DND-41 (cell line): Measurements from ENCODE around the gene MAB21L4.

Source experiments
- ATAC-seq: fragments of 200-7000 bp; cut with Tn5 transposase; 3 replicates; pipeline ENCODE4 v1.9.1; 2021; ENCODE audit warnings: low read depth; ENCODE audit not compliant: insufficient read depth
- DNase-seq: peaks from one replicate; pipeline ENCODE4 v3.0.0-alpha.2; 2020
- H2AFZ ChIP-seq: 2 replicates; pipeline ENCODE4 v1.6.0; 2012; ENCODE audit warnings: low read depth, low read length
- H3K27ac ChIP-seq: 2 replicates; pipeline ENCODE4 v1.5.1; 2012; ENCODE audit warnings: low read length, inconsistent platforms
- H3K27me3 ChIP-seq: fragments of 200-600 bp; sonication (generic); 2 replicates; pipeline ENCODE4 v1.6.0; 2012; ENCODE audit warnings: low read length, mild to moderate bottlenecking, inconsistent platforms; ENCODE audit not compliant: insufficient read depth, poor library complexity
- H3K36me3 ChIP-seq: 2 replicates; pipeline ENCODE4 v1.5.1; 2012; ENCODE audit warnings: low read length, inconsistent platforms; ENCODE audit not compliant: insufficient read depth
- H3K4me1 ChIP-seq: 2 replicates; pipeline ENCODE4 v1.5.1; 2012; ENCODE audit warnings: mild to moderate bottlenecking, low read length; ENCODE audit not compliant: insufficient read depth
- H3K4me2 ChIP-seq: 2 replicates; pipeline ENCODE4 v1.6.0; 2012; ENCODE audit warnings: mild to moderate bottlenecking, moderate library complexity, low read length, inconsistent platforms; ENCODE audit not compliant: insufficient read depth
- H3K4me3 ChIP-seq, 2 experiments: fragments of 200-600 bp in 1 of 2; shearing (Covaris generic) in 1 of 2; 2 replicates each; pipeline ENCODE4 v1.5.1; 2012 to 2016; ENCODE audit warnings: inconsistent platforms in 2 of 2, low read length in 2 of 2, mild to moderate bottlenecking in 2 of 2, low read depth in 1 of 2, moderate library complexity in 1 of 2
- H3K79me2 ChIP-seq: 2 replicates; pipeline ENCODE4 v1.6.0; 2012; ENCODE audit warnings: low read length, inconsistent platforms; ENCODE audit not compliant: insufficient read depth
- H3K9ac ChIP-seq: 2 replicates; pipeline ENCODE4 v1.6.0; 2012; ENCODE audit warnings: low read depth, mild to moderate bottlenecking, inconsistent platforms, low read length, moderate library complexity
- H3K9me3 ChIP-seq: 2 replicates; pipeline ENCODE4 v1.5.1; 2012; ENCODE audit warnings: low read length, moderate library complexity, mild to moderate bottlenecking, inconsistent platforms; ENCODE audit not compliant: insufficient read depth, severe bottlenecking
- H4K20me1 ChIP-seq: 2 replicates; pipeline ENCODE4 v1.6.0; 2012; ENCODE audit warnings: low read length; ENCODE audit not compliant: insufficient read depth
- EZH2 ChIP-seq: IDR thresholded peaks from 3 replicates; pipeline ENCODE4 v1.6.1; 2012; ENCODE audit warnings: borderline replicate concordance, low read depth, mild to moderate bottlenecking, moderate library complexity, low read length, inconsistent platforms; ENCODE audit not compliant: severe bottlenecking
- TF ChIP-seq, protein P1 (sequence below): IDR thresholded peaks from 2 replicates; pipeline ENCODE4 v1.5.1; 2012; ENCODE audit warnings: borderline replicate concordance, low read length, moderate library complexity, mild to moderate bottlenecking; ENCODE audit not compliant: poor library complexity, severe bottlenecking; ENCODE audit errors: extremely low read depth

Gene MAB21L4

DNA sequence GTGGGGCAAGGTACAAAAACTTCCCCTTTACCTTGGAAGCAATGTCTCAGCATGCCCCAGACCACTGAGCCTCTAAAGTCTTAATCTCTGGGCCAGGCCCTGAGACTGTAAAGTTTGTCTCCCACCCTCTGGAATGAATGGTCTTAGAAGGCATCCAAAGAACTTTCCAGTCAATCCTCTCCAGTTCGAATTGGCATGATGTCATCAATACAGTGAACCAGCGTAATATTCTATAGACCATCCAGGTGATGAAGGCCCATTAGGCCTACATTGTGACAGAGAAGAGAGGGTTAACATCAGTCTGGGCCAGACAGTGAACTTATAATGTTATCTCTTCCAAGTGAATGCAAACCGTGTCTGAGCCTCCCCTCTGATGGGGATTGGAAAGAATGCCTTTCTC is 11.2 kb downstream of the MAB21L4 start:
- ATAC-seq: no peak
- Histone ChIP-seq H3K9ac (no peak overlapping the region), H4K20me1 (no peaks in the 10 kb centered on the region), H3K9me3 (no peaks in the 10 kb centered on the region), H3K36me3 (no peaks in the 10 kb centered on the region), H3K4me3 (no peak overlapping the region), H3K27me3 (peaks cover 3% of the 10 kb centered on the region), H3K4me1 (no peaks in the 10 kb centered on the region), H3K79me2 (no peaks in the 10 kb centered on the region), H2AFZ (no peak overlapping the region), H3K4me2 (no peak overlapping the region), H3K27ac (no peak overlapping the region)
- no peak for DNase-seq
- TF ChIP-seq, protein P1, sequence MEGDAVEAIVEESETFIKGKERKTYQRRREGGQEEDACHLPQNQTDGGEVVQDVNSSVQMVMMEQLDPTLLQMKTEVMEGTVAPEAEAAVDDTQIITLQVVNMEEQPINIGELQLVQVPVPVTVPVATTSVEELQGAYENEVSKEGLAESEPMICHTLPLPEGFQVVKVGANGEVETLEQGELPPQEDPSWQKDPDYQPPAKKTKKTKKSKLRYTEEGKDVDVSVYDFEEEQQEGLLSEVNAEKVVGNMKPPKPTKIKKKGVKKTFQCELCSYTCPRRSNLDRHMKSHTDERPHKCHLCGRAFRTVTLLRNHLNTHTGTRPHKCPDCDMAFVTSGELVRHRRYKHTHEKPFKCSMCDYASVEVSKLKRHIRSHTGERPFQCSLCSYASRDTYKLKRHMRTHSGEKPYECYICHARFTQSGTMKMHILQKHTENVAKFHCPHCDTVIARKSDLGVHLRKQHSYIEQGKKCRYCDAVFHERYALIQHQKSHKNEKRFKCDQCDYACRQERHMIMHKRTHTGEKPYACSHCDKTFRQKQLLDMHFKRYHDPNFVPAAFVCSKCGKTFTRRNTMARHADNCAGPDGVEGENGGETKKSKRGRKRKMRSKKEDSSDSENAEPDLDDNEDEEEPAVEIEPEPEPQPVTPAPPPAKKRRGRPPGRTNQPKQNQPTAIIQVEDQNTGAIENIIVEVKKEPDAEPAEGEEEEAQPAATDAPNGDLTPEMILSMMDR: no peak
- TF ChIP-seq EZH2: no peak

DNA sequence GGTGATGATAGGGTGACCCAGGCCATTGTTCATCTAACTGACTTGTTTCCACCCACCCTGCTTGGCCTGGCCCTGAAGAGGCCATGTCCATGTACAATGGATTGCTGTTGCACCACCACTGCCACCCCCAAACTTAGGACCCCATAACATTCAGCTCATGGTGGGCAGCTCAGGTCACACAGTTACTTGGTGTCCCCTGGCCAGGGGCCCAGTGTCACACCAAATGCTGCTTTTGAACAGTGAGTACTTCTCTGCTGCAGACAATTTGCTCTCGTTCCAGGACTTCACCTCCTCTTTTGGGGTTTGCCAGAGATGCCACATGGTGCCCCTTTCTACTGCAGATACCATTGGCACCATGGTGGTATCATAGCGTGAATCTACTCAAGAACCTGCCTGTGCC is 11.7 kb downstream of the MAB21L4 start:
- DNase-seq (no peak), ATAC-seq (no peak)
- TF ChIP-seq, protein P1: no peak
- no peak for TF ChIP-seq EZH2
- no peaks in the 10 kb centered on the region for H3K36me3 ChIP-seq
- no peaks in the 10 kb centered on the region for H3K79me2 ChIP-seq
- peaks cover 3% of the 10 kb centered on the region for H3K27me3 ChIP-seq
- no peaks in the 10 kb centered on the region for H4K20me1 ChIP-seq
- no peak overlapping the region for H3K9ac ChIP-seq
- H3K4me2 ChIP-seq: no peak overlapping the region
- no peak overlapping the region for H3K27ac ChIP-seq
- H3K4me3 ChIP-seq: no peak overlapping the region
- H3K9me3 ChIP-seq: no peaks in the 10 kb centered on the region
- no peak overlapping the region for H2AFZ ChIP-seq
- no peaks in the 10 kb centered on the region for H3K4me1 ChIP-seq

DNA sequence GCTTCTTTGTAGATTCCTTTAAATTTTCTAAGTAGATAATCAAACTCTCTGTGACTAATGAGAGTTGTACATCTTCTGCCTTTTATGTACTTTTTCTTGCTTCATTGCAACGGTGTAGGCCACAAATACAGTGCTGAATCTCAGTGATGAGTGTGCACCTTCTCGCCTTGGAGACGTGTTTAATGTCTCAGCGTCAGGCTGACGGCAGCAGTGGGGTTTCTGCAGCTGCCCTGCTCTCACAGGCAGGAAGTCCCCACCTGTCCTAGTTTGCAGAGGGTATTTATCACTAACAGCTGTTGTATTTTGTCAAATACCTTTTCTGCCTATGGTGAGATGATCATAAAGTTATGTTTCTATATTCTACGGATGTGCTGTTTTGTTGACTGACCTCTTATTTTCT is 14.0 kb downstream of the MAB21L4 start:
- Histone ChIP-seq H3K4me2 (no peak overlapping the region), H3K9ac (no peak overlapping the region), H3K4me3 (no peak overlapping the region), H3K79me2 (no peaks in the 10 kb centered on the region), H3K27ac (no peak overlapping the region), H2AFZ (no peak overlapping the region), H4K20me1 (no peaks in the 10 kb centered on the region), H3K4me1 (no peaks in the 10 kb centered on the region), H3K27me3 (peaks cover 3% of the 10 kb centered on the region), H3K36me3 (no peaks in the 10 kb centered on the region), H3K9me3 (no peaks in the 10 kb centered on the region)
- no peak for ATAC-seq
- no peak for DNase-seq
- TF ChIP-seq, protein P1: no peak
- no peak for TF ChIP-seq EZH2

DNA sequence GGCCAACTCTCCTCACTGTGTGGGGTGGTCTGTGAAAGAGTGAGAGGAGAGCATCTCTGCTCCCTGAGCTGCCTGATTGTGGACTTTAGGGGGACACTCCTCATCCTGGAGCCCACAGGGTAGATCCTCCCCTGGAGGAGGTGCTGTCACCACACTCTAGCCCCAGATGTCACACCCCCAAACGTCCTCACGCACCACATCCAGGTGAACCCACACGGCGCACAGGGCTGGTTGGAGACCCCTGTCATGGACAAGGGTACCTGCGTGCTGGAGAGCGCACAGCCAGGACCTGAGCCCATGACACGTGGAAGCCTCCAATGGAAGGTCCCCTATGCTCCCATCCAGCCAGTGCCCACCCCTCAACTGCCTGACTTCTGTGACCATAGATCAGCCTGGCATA is 16.9 kb downstream of the MAB21L4 start:
- Histone ChIP-seq H3K9ac (no peak overlapping the region), H2AFZ (no peak overlapping the region), H3K4me3 (no peak overlapping the region), H3K4me2 (no peak overlapping the region), H3K27me3 (peaks cover 3% of the 10 kb centered on the region), H4K20me1 (no peaks in the 10 kb centered on the region), H3K4me1 (no peaks in the 10 kb centered on the region), H3K36me3 (no peaks in the 10 kb centered on the region), H3K79me2 (no peaks in the 10 kb centered on the region), H3K27ac (no peak overlapping the region), H3K9me3 (no peaks in the 10 kb centered on the region)
- no peak for TF ChIP-seq EZH2
- TF ChIP-seq, protein P1: no peak
- DNase-seq: no peak
- ATAC-seq: no peak
